ENCODE measurements around the gene TTC21B.

Gene TTC21B

GRCh38 chr2:165967746-165968145 lies 14.2 kb upstream of the TTC21B start:
- Histone ChIP-seq H3K36me3 (replicated peaks in 1 of 2; ENCODE audit: control insufficient read depth in 2 of 2, insufficient read depth in 2 of 2, low read length in 2 of 2) (no peaks in the 10 kb centered on the region), H2AFZ (ENCODE audit: low read length) (no peak overlapping the region), H3K18ac (ENCODE audit: low read length) (no peak overlapping the region), H2BK120ac (ENCODE audit: low read depth, low read length) (no peak overlapping the region), H4K8ac (ENCODE audit: low read depth, low read length) (no peak overlapping the region), H3K9ac (ENCODE audit: low read depth, low read length, poor library complexity) (no peak overlapping the region), H3K4ac (ENCODE audit: low read length) (no peak overlapping the region), H3K4me3 (ENCODE audit: low read length in 2 of 2) (no peak overlapping the region), H3K27ac (replicated peaks; ENCODE audit: low read length) (no peak overlapping the region), H2BK15ac (ENCODE audit: low read length) (no peak overlapping the region), H3K4me2 (ENCODE audit: insufficient read depth, low read length, poor library complexity, severe bottlenecking) (no peak overlapping the region), H3K14ac (ENCODE audit: low read length) (no peak overlapping the region), H3K9me3 (replicated peaks in 1 of 2; ENCODE audit: control insufficient read depth in 2 of 2, insufficient read depth in 1 of 2, low read depth in 1 of 2, low read length in 2 of 2) (peaks cover 0 to 5% of the 10 kb centered on the region in 2 donors), H2AK5ac (ENCODE audit: low read depth, low read length) (no peak overlapping the region), H3K23ac (ENCODE audit: low read depth, low read length, poor library complexity) (no peak overlapping the region), H2BK12ac (ENCODE audit: low read length) (no peak overlapping the region), H3K4me1 (ENCODE audit: control insufficient read depth in 2 of 2, insufficient read depth in 1 of 2, low read depth in 1 of 2, low read length in 2 of 2) (no peaks in the 10 kb centered on the region), H3K79me1 (ENCODE audit: low read depth, low read length) (no peaks in the 10 kb centered on the region), H4K91ac (ENCODE audit: low read depth, low read length, poor library complexity) (no peak overlapping the region), H3K27me3 (ENCODE audit: control insufficient read depth in 3 of 3, insufficient read depth in 3 of 3, low read depth in 1 of 3, low read length in 3 of 3) (no peaks in the 10 kb centered on the region), H2BK5ac (ENCODE audit: low read length) (no peak overlapping the region)
- WGBS, 2 donors (ENCODE audit: extremely low coverage in 2 of 2, insufficient read length in 2 of 2, insufficient replicate concordance in 1 of 2) = no CpG with 5 or more reads among the region's 3 CpGs
- no peak for DNase-seq (ENCODE audit: low spot score)

GRCh38 chr2:165961818-165962217 lies 8.2 kb upstream of the TTC21B start:
- no peak overlapping the region for H4K91ac ChIP-seq (ENCODE audit: low read depth, low read length, poor library complexity)
- H2AFZ ChIP-seq (ENCODE audit: low read length) = no peak overlapping the region
- H3K23ac ChIP-seq (ENCODE audit: low read depth, low read length, poor library complexity) = no peak overlapping the region
- H3K18ac ChIP-seq (ENCODE audit: low read length) = no peak overlapping the region
- H2BK15ac ChIP-seq (ENCODE audit: low read length) = no peak overlapping the region
- H4K8ac ChIP-seq (ENCODE audit: low read depth, low read length) = no peak overlapping the region
- no peak overlapping the region for H2BK5ac ChIP-seq (ENCODE audit: low read length)
- no peaks in the 10 kb centered on the region for H3K79me1 ChIP-seq (ENCODE audit: low read depth, low read length)
- no peak overlapping the region for H3K27ac ChIP-seq (replicated peaks; ENCODE audit: low read length)
- no peaks in the 10 kb centered on the region for H3K36me3 ChIP-seq (replicated peaks in 1 of 2; ENCODE audit: control insufficient read depth in 2 of 2, insufficient read depth in 2 of 2, low read length in 2 of 2)
- no peak overlapping the region for H3K4me3 ChIP-seq (ENCODE audit: low read length in 2 of 2)
- H3K4me2 ChIP-seq (ENCODE audit: insufficient read depth, low read length, poor library complexity, severe bottlenecking) = no peak overlapping the region
- H3K4ac ChIP-seq (ENCODE audit: low read length) = no peak overlapping the region
- no peak overlapping the region for H3K14ac ChIP-seq (ENCODE audit: low read length)
- H2BK120ac ChIP-seq (ENCODE audit: low read depth, low read length) = no peak overlapping the region
- no peaks in the 10 kb centered on the region for H3K4me1 ChIP-seq (ENCODE audit: control insufficient read depth in 2 of 2, insufficient read depth in 1 of 2, low read depth in 1 of 2, low read length in 2 of 2)
- no peaks in the 10 kb centered on the region for H3K27me3 ChIP-seq (ENCODE audit: control insufficient read depth in 3 of 3, insufficient read depth in 3 of 3, low read depth in 1 of 3, low read length in 3 of 3)
- H2BK12ac ChIP-seq (ENCODE audit: low read length) = no peak overlapping the region
- WGBS, 2 donors (ENCODE audit: extremely low coverage in 2 of 2, insufficient read length in 2 of 2, insufficient replicate concordance in 1 of 2) = no CpG with 5 or more reads among the region's 4 CpGs
- no peak for DNase-seq (ENCODE audit: low spot score)
- peaks cover 0 to 5% of the 10 kb centered on the region in 2 donors for H3K9me3 ChIP-seq (replicated peaks in 1 of 2; ENCODE audit: control insufficient read depth in 2 of 2, insufficient read depth in 1 of 2, low read depth in 1 of 2, low read length in 2 of 2)
- no peak overlapping the region for H2AK5ac ChIP-seq (ENCODE audit: low read depth, low read length)
- no peak overlapping the region for H3K9ac ChIP-seq (ENCODE audit: low read depth, low read length, poor library complexity)

- DNase-seq (ENCODE audit: low spot score) = no peak
- H2AFZ ChIP-seq (ENCODE audit: low read length) = no peak overlapping the region
- H4K8ac ChIP-seq (ENCODE audit: low read depth, low read length) = no peak overlapping the region
- H3K4me3 ChIP-seq (ENCODE audit: low read length in 2 of 2) = no peak overlapping the region
- no peak overlapping the region for H3K4me2 ChIP-seq (ENCODE audit: insufficient read depth, low read length, poor library complexity, severe bottlenecking)
- no peak overlapping the region for H3K18ac ChIP-seq (ENCODE audit: low read length)
- no peak overlapping the region for H3K14ac ChIP-seq (ENCODE audit: low read length)
- no peak overlapping the region for H2AK5ac ChIP-seq (ENCODE audit: low read depth, low read length)
- no peak overlapping the region for H2BK12ac ChIP-seq (ENCODE audit: low read length)
- no peak overlapping the region for H2BK15ac ChIP-seq (ENCODE audit: low read length)
- no peak overlapping the region for H3K9ac ChIP-seq (ENCODE audit: low read depth, low read length, poor library complexity)
- no peaks in the 10 kb centered on the region for H3K79me1 ChIP-seq (ENCODE audit: low read depth, low read length)
- H3K27me3 ChIP-seq (ENCODE audit: control insufficient read depth in 3 of 3, insufficient read depth in 3 of 3, low read depth in 1 of 3, low read length in 3 of 3) = no peaks in the 10 kb centered on the region
- H2BK120ac ChIP-seq (ENCODE audit: low read depth, low read length) = no peak overlapping the region
- H2BK5ac ChIP-seq (ENCODE audit: low read length) = no peak overlapping the region
- H3K4ac ChIP-seq (ENCODE audit: low read length) = no peak overlapping the region
- no peak overlapping the region for H4K91ac ChIP-seq (ENCODE audit: low read depth, low read length, poor library complexity)
- H3K27ac ChIP-seq (replicated peaks; ENCODE audit: low read length) = no peak overlapping the region
- H3K4me1 ChIP-seq (ENCODE audit: control insufficient read depth in 2 of 2, insufficient read depth in 1 of 2, low read depth in 1 of 2, low read length in 2 of 2) = peaks cover 0 to 2% of the 10 kb centered on the region in 2 donors
- no CpG with 5 or more reads among the region's 4 CpGs for WGBS, 2 donors (ENCODE audit: extremely low coverage in 2 of 2, insufficient read length in 2 of 2, insufficient replicate concordance in 1 of 2)
- no peaks in the 10 kb centered on the region for H3K9me3 ChIP-seq (replicated peaks in 1 of 2; ENCODE audit: control insufficient read depth in 2 of 2, insufficient read depth in 1 of 2, low read depth in 1 of 2, low read length in 2 of 2)
- no peak overlapping the region for H3K23ac ChIP-seq (ENCODE audit: low read depth, low read length, poor library complexity)
- no peaks in the 10 kb centered on the region for H3K36me3 ChIP-seq (replicated peaks in 1 of 2; ENCODE audit: control insufficient read depth in 2 of 2, insufficient read depth in 2 of 2, low read length in 2 of 2)
Measured at GRCh38 chr2:165959371-165959770, 5.8 kb upstream of the TTC21B start.

- no CpG with 5 or more reads among the region's 3 CpGs for WGBS, 2 donors (ENCODE audit: extremely low coverage in 2 of 2, insufficient read length in 2 of 2, insufficient replicate concordance in 1 of 2)
- no peak overlapping the region for H4K8ac ChIP-seq (ENCODE audit: low read depth, low read length)
- no peak overlapping the region for H3K4ac ChIP-seq (ENCODE audit: low read length)
- no peaks in the 10 kb centered on the region for H3K36me3 ChIP-seq (replicated peaks in 1 of 2; ENCODE audit: control insufficient read depth in 2 of 2, insufficient read depth in 2 of 2, low read length in 2 of 2)
- H2BK120ac ChIP-seq (ENCODE audit: low read depth, low read length) = no peak overlapping the region
- no peak overlapping the region for H3K4me3 ChIP-seq (ENCODE audit: low read length in 2 of 2)
- no peak overlapping the region for H2AFZ ChIP-seq (ENCODE audit: low read length)
- no peak overlapping the region for H3K23ac ChIP-seq (ENCODE audit: low read depth, low read length, poor library complexity)
- H3K79me1 ChIP-seq (ENCODE audit: low read depth, low read length) = no peaks in the 10 kb centered on the region
- H3K9ac ChIP-seq (ENCODE audit: low read depth, low read length, poor library complexity) = no peak overlapping the region
- no peaks in the 10 kb centered on the region for H3K27me3 ChIP-seq (ENCODE audit: control insufficient read depth in 3 of 3, insufficient read depth in 3 of 3, low read depth in 1 of 3, low read length in 3 of 3)
- no peak overlapping the region for H3K18ac ChIP-seq (ENCODE audit: low read length)
- no peak overlapping the region for H3K4me2 ChIP-seq (ENCODE audit: insufficient read depth, low read length, poor library complexity, severe bottlenecking)
- DNase-seq (ENCODE audit: low spot score) = no peak
- H2BK12ac ChIP-seq (ENCODE audit: low read length) = no peak overlapping the region
- H3K9me3 ChIP-seq (replicated peaks in 1 of 2; ENCODE audit: control insufficient read depth in 2 of 2, insufficient read depth in 1 of 2, low read depth in 1 of 2, low read length in 2 of 2) = no peaks in the 10 kb centered on the region
- no peak overlapping the region for H3K27ac ChIP-seq (replicated peaks; ENCODE audit: low read length)
- H3K14ac ChIP-seq (ENCODE audit: low read length) = no peak overlapping the region
- no peak overlapping the region for H2BK15ac ChIP-seq (ENCODE audit: low read length)
- peaks cover 0 to 2% of the 10 kb centered on the region in 2 donors for H3K4me1 ChIP-seq (ENCODE audit: control insufficient read depth in 2 of 2, insufficient read depth in 1 of 2, low read depth in 1 of 2, low read length in 2 of 2)
- H4K91ac ChIP-seq (ENCODE audit: low read depth, low read length, poor library complexity) = no peak overlapping the region
- no peak overlapping the region for H2AK5ac ChIP-seq (ENCODE audit: low read depth, low read length)
- H2BK5ac ChIP-seq (ENCODE audit: low read length) = no peak overlapping the region
Measured at GRCh38 chr2:165958313-165958960, 4.9 kb upstream of the TTC21B start.

All from neuronal stem cell (in vitro differentiated cells).